Astrocyte (in vitro differentiated cells and primary cell): ENCODE results near the gene GPR180. TPM values are rescaled to one million over a fixed set of nuclear protein-coding genes. Genes with fewer than 3 reads are reported as not detected.

Experiments
- DNase-seq: peaks from one replicate; pipeline ENCODE4 v3.0.0-alpha.2; 2010; ENCODE audit warnings: low read depth
- FAIRE-seq: peaks from 2 replicates; lab custom pipeline; 2011; peaks lifted over from hg19 to GRCh38; lab: Jason Lieb, UNC
- H2AFZ ChIP-seq: 2 replicates; pipeline ENCODE4 v1.6.0; 2012; ENCODE audit warnings: low read depth, low read length, inconsistent platforms
- H3K27ac ChIP-seq: 2 replicates; pipeline ENCODE4 v1.5.1; 2011; ENCODE audit warnings: low read depth, low read length, inconsistent platforms
- H3K27me3 ChIP-seq: 2 replicates; pipeline ENCODE4 v1.6.0; 2011; ENCODE audit warnings: low read length, inconsistent platforms; ENCODE audit not compliant: insufficient read depth
- H3K36me3 ChIP-seq: 2 replicates; pipeline ENCODE4 v1.5.1; 2011; ENCODE audit warnings: low read length, inconsistent platforms; ENCODE audit not compliant: insufficient read depth
- H3K4me1 ChIP-seq: 2 replicates; pipeline ENCODE4 v1.5.1; 2011; ENCODE audit warnings: low read length, inconsistent platforms; ENCODE audit not compliant: insufficient read depth
- H3K4me2 ChIP-seq: 2 replicates; pipeline ENCODE4 v1.6.0; 2012; ENCODE audit warnings: low read length, inconsistent platforms
- H3K4me3 ChIP-seq: 2 replicates; pipeline ENCODE4 v1.5.1; 2011; ENCODE audit warnings: low read depth, mild to moderate bottlenecking, low read length, inconsistent platforms; ENCODE audit not compliant: insufficient read depth
- H3K79me2 ChIP-seq: 2 replicates; pipeline ENCODE4 v1.6.0; 2012; ENCODE audit warnings: mild to moderate bottlenecking, low read length, inconsistent platforms; ENCODE audit not compliant: insufficient read depth
- H3K9ac ChIP-seq: 2 replicates; pipeline ENCODE4 v1.6.0; 2012; ENCODE audit warnings: mild to moderate bottlenecking, low read length, inconsistent platforms
- H3K9me3 ChIP-seq: 2 replicates; pipeline ENCODE4 v1.5.1; 2012; ENCODE audit warnings: low read depth, mild to moderate bottlenecking, low read length, inconsistent platforms; ENCODE audit not compliant: insufficient read depth
- H4K20me1 ChIP-seq: 2 replicates; pipeline ENCODE4 v1.6.0; 2012; ENCODE audit warnings: low read length, inconsistent platforms; ENCODE audit not compliant: insufficient read depth
- H3K27ac Mint-ChIP-seq: one replicate; pipeline ENCODE4 v1.8.0; 2021; ENCODE audit warnings: mild to moderate bottlenecking, mixed read lengths; ENCODE audit not compliant: unreplicated experiment
- H3K27me3 Mint-ChIP-seq: one replicate; pipeline ENCODE4 v1.8.0; 2021; ENCODE audit warnings: low read depth, mixed read lengths; ENCODE audit not compliant: unreplicated experiment
- H3K36me3 Mint-ChIP-seq: one replicate; pipeline ENCODE4 v1.8.0; 2021; ENCODE audit warnings: low read depth, mixed read lengths; ENCODE audit not compliant: unreplicated experiment
- H3K4me1 Mint-ChIP-seq: one replicate; pipeline ENCODE4 v1.8.0; 2021; ENCODE audit warnings: low read depth, mixed read lengths; ENCODE audit not compliant: unreplicated experiment
- H3K4me3 Mint-ChIP-seq: one replicate; pipeline ENCODE4 v1.8.0; 2021; ENCODE audit warnings: mild to moderate bottlenecking, moderate library complexity, mixed read lengths; ENCODE audit not compliant: unreplicated experiment
- H3K9me3 Mint-ChIP-seq: one replicate; pipeline ENCODE4 v1.8.0; 2021; ENCODE audit warnings: mild to moderate bottlenecking, mixed read lengths; ENCODE audit not compliant: unreplicated experiment
- CTCF ChIP-seq: IDR thresholded peaks from 2 replicates; pipeline ENCODE4 v1.5.1; 2011; ENCODE audit warnings: low read depth, mild to moderate bottlenecking, inconsistent platforms, low read length, moderate library complexity; ENCODE audit not compliant: insufficient read depth
- EZH2 ChIP-seq: IDR thresholded peaks from 2 replicates; pipeline ENCODE4 v1.6.1; 2012; ENCODE audit warnings: mild to moderate bottlenecking, low read length, inconsistent platforms; ENCODE audit not compliant: insufficient read depth
- total RNA-seq: library from RNA; stranded (reverse); gene quantifications from 2 replicates; pipeline ENCODE4 v1.2.1, GENCODE V29; 2021

GPR180 gene
- total RNA-seq, 1 donor from 2014 or later: 10.0 TPM

GRCh38 chr13:94612050-94612449, 10.4 kb downstream of the GPR180 start:
- no peaks in the 10 kb centered on the region for H3K27me3 ChIP-seq
- Mint-ChIP-seq H3K36me3 (peaks cover 13% of the 10 kb centered on the region), H3K27ac (no peak overlapping the region), H3K27me3 (no peaks in the 10 kb centered on the region), H3K4me1 (no peaks in the 10 kb centered on the region), H3K4me3 (no peak overlapping the region), H3K9me3 (no peaks in the 10 kb centered on the region)
- H3K4me2 ChIP-seq: no peak overlapping the region
- DNase-seq (no peak), FAIRE-seq (no peak)
- TF ChIP-seq CTCF (no peak), EZH2 (no peak)
- H4K20me1 ChIP-seq: peaks cover 43% of the 10 kb centered on the region
- H2AFZ ChIP-seq: no peak overlapping the region
- H3K4me3 ChIP-seq: no peak overlapping the region
- H3K27ac ChIP-seq: no peak overlapping the region
- H3K36me3 ChIP-seq: peaks cover 23% of the 10 kb centered on the region
- no peak overlapping the region for H3K9ac ChIP-seq
- H3K4me1 ChIP-seq: no peaks in the 10 kb centered on the region
- H3K9me3 ChIP-seq: no peaks in the 10 kb centered on the region
- peaks cover 21% of the 10 kb centered on the region for H3K79me2 ChIP-seq

DNA sequence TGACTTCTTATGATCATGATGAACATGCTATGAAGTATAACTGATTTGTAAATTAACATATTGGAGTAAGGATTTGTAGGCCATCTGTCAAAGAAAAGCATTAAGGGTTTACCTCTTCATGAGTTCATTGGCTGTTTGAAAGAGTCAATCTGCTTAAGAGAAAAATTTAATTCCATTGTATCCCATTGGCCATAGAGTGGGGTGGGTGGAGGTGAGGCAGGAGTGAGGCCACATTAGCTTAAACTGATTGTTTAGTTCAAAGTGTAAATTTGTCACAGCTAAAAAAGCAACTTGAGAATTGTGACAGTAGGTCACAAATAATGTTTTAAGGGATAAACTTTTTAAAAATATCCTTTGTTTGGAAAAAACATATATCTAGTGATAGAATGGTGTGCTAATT, 11.4 kb downstream of the GPR180 start:
- no peak overlapping the region for H3K4me3 ChIP-seq
- Mint-ChIP-seq H3K36me3 (peaks cover 13% of the 10 kb centered on the region), H3K9me3 (no peaks in the 10 kb centered on the region), H3K4me3 (no peak overlapping the region), H3K27ac (no peak overlapping the region), H3K27me3 (no peaks in the 10 kb centered on the region), H3K4me1 (no peaks in the 10 kb centered on the region)
- TF ChIP-seq EZH2 (no peak), CTCF (no peak)
- no peaks in the 10 kb centered on the region for H3K27me3 ChIP-seq
- H3K79me2 ChIP-seq: peaks cover 13% of the 10 kb centered on the region
- H3K9ac ChIP-seq: no peak overlapping the region
- H2AFZ ChIP-seq: no peak overlapping the region
- no peaks in the 10 kb centered on the region for H3K4me1 ChIP-seq
- no peak overlapping the region for H3K4me2 ChIP-seq
- no peak for DNase-seq
- peaks cover 18% of the 10 kb centered on the region for H3K36me3 ChIP-seq
- H4K20me1 ChIP-seq: peaks cover 42% of the 10 kb centered on the region
- H3K27ac ChIP-seq: no peak overlapping the region
- no peak for FAIRE-seq
- no peaks in the 10 kb centered on the region for H3K9me3 ChIP-seq

- no peaks in the 10 kb centered on the region for H3K4me1 Mint-ChIP-seq
- peak; percentile 78 for FAIRE-seq
- TF ChIP-seq EZH2: no peak
- peak; percentile 64 for TF ChIP-seq CTCF
Measured at GRCh38 chr13:94617389-94618000, 15.8 kb downstream of the GPR180 start.

More at GRCh38 chr13:94617389-94618000, 15.8 kb downstream of the GPR180 start:
- H3K27me3 ChIP-seq: no peaks in the 10 kb centered on the region
- H3K9me3 ChIP-seq: no peaks in the 10 kb centered on the region
- no peak for DNase-seq
- Mint-ChIP-seq H3K4me3 (no peak overlapping the region), H3K36me3 (peaks cover 5% of the 10 kb centered on the region), H3K9me3 (no peaks in the 10 kb centered on the region), H3K27ac (no peak overlapping the region), H3K27me3 (no peaks in the 10 kb centered on the region)
- no peak overlapping the region for H3K4me3 ChIP-seq
- no peaks in the 10 kb centered on the region for H3K4me1 ChIP-seq
- H4K20me1 ChIP-seq: peaks cover 48% of the 10 kb centered on the region
- no peak overlapping the region for H3K9ac ChIP-seq
- H3K36me3 ChIP-seq: peaks cover 18% of the 10 kb centered on the region
- no peak overlapping the region for H2AFZ ChIP-seq
- H3K27ac ChIP-seq: no peak overlapping the region
- peaks cover 8% of the 10 kb centered on the region for H3K79me2 ChIP-seq
- H3K4me2 ChIP-seq: no peak overlapping the region
